Lower lobe of right lung (tissue), 2 donors: ENCODE results near the gene NCR2. TPM values are rescaled to one million over a fixed set of nuclear protein-coding genes. Genes with fewer than 3 reads are reported as not detected.

Experiments
- ATAC-seq, 2 donors: fragments of 200-7000 bp; cut with Tn5 transposase; one replicate each; pipeline ENCODE4 v1.9.1; 2020 to 2022; ENCODE audit warnings: mild to moderate bottlenecking in 2 of 2, moderate library complexity in 2 of 2
- DNase-seq: peaks from one replicate; pipeline ENCODE4 v3.0.0-alpha.2; 2020
- H3K27ac ChIP-seq: fragments of 200-600 bp; one replicate; pipeline ENCODE4 v1.8.0; 2022
- H3K27me3 ChIP-seq: fragments of 200-600 bp; one replicate; pipeline ENCODE4 v1.8.0; 2022; ENCODE audit warnings: low read depth
- H3K36me3 ChIP-seq: fragments of 200-600 bp; one replicate; pipeline ENCODE4 v1.8.0; 2022; ENCODE audit warnings: mild to moderate bottlenecking
- H3K4me1 ChIP-seq: fragments of 200-600 bp; one replicate; pipeline ENCODE4 v1.8.0; 2022
- H3K4me3 ChIP-seq: fragments of 200-600 bp; one replicate; pipeline ENCODE4 v1.8.0; 2022; ENCODE audit warnings: mild to moderate bottlenecking
- H3K9me3 ChIP-seq: fragments of 200-600 bp; one replicate; pipeline ENCODE4 v1.8.0; 2022
- CTCF ChIP-seq: fragments of 200-600 bp; IDR thresholded peaks from one replicate; pipeline ENCODE4 v1.8.0; 2022; ENCODE audit warnings: antibody characterized with exemption, mild to moderate bottlenecking
- intact Hi-C: fragments of 100-400 bp; cut with DNase I; formaldehyde crosslinking; loops from one replicate; pipeline ENCODE4 v1.11.0; 2022
- total RNA-seq: library from RNA; stranded (reverse); fragmentation: NEBNext Ultra II Directional; extraction: Animal tissue kit (Norgen Biotek cat#: 25700); gene quantifications from one replicate; pipeline ENCODE4 v1.2.1, GENCODE V29; 2021
- donor health status: DM: no; HTN: yes; CAD: no; lungs with severe emphysema.

Gene NCR2
- total RNA-seq, 1 donor from 2014 or later = not detected

GRCh38 chr6:41337709-41338108 is 2.3 kb downstream of the NCR2 start:
- Histone ChIP-seq H3K36me3 (no peaks in the 10 kb centered on the region), H3K9me3 (no peaks in the 10 kb centered on the region), H3K4me3 (no peak overlapping the region), H3K27ac (no peak overlapping the region), H3K4me1 (no peaks in the 10 kb centered on the region), H3K27me3 (peaks cover 11% of the 10 kb centered on the region)
- TF ChIP-seq CTCF = no peak
- intact Hi-C loops = no loop called here
- no peak for DNase-seq
- ATAC-seq = no peak

- no peaks in the 10 kb centered on the region for H3K4me1 ChIP-seq
- ATAC-seq (no peak), DNase-seq (no peak)
- H3K4me3 ChIP-seq = no peak overlapping the region
- TF ChIP-seq CTCF = no peak
- no peak overlapping the region for H3K27ac ChIP-seq
- intact Hi-C loops = no loop called here
- H3K27me3 ChIP-seq = peaks cover 11% of the 10 kb centered on the region
- H3K9me3 ChIP-seq = no peaks in the 10 kb centered on the region
- no peaks in the 10 kb centered on the region for H3K36me3 ChIP-seq
Measured at GRCh38 chr6:41338659-41339058, 3.3 kb downstream of the NCR2 start.

DNA sequence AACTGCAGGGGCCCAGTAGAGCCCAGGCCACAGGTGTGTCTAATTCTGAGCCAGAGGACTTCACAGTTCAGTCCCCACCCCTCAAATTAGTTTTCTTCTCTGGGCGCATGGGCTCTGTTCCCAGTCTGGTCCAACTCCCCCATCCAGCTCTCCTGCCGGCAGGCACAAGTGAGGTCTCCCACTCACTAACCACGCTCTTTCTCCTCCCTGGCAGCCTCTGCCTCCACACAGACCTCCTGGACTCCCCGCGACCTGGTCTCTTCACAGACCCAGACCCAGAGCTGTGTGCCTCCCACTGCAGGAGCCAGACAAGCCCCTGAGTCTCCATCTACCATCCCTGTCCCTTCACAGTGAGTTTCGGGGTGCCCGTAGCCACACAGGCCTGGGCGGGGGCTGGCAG is 6.2 kb downstream of the NCR2 start:
- Histone ChIP-seq H3K9me3 (no peaks in the 10 kb centered on the region), H3K27me3 (peaks cover 9% of the 10 kb centered on the region), H3K36me3 (no peaks in the 10 kb centered on the region), H3K4me1 (no peaks in the 10 kb centered on the region), H3K27ac (no peak overlapping the region), H3K4me3 (no peak overlapping the region)
- TF ChIP-seq CTCF = no peak
- intact Hi-C loops = no loop called here
- no peak for DNase-seq
- no peak for ATAC-seq

DNA sequence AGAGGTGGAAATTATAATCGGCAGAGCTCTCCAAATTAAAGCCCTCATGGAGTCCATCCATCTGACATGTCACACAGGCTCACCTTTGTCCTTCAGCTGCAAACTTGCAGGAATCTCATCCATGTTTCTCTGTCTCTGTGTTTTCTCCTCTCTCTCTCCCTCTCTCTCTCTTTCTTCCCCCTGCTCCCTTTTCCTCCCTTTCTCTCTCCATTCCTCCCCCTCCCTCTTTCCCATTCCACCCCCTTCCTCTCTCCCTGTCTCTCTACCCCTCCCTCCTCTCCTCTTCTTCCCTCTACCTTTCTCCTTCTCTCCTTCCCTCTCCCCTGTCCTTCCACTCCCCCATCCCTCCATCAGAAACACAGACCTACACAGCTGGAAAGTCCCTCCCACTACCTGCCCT is 6.8 kb downstream of the NCR2 start:
- Histone ChIP-seq H3K27me3 (peaks cover 9% of the 10 kb centered on the region), H3K4me3 (no peak overlapping the region), H3K36me3 (no peaks in the 10 kb centered on the region), H3K27ac (no peak overlapping the region), H3K4me1 (no peaks in the 10 kb centered on the region), H3K9me3 (no peaks in the 10 kb centered on the region)
- DNase-seq (no peak), ATAC-seq (no peak)
- intact Hi-C loops = no loop called here
- TF ChIP-seq CTCF = no peak

DNA sequence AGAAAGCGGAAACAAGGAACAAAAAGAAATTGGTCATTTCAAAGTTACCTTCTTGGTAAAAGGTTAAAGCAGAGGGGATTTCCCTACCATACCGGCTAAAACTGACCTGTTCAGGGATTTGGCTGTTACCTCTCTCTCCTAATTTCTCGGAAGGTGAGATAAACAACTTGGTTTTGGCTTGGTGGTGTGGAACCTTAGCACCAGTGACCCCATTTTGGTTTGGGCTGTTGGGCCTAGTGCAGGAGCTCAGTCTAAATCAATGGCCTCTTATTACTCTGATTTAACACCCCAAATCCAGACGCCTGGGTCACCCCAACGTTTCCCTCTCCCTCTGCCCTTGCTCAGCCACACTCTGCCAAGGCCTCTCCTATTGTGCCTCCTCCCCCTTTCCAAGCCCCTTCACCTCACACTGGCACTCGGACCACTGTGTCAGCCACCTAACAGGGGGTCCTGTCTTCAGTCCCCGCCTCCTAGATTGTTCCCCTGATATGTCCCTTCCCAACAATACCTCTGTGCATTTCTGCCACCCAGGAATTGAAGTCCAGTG is 8.3 kb downstream of the NCR2 start:
- H3K27ac ChIP-seq = no peak overlapping the region
- ATAC-seq = no peak
- intact Hi-C loops = no loop called here
- no peaks in the 10 kb centered on the region for H3K36me3 ChIP-seq
- no peak for DNase-seq
- H3K9me3 ChIP-seq = no peaks in the 10 kb centered on the region
- peaks cover 9% of the 10 kb centered on the region for H3K27me3 ChIP-seq
- H3K4me3 ChIP-seq = no peak overlapping the region
- H3K4me1 ChIP-seq = no peaks in the 10 kb centered on the region
- TF ChIP-seq CTCF = no peak

GRCh38 chr6:41344876-41345275 is 9.5 kb downstream of the NCR2 start:
- no peak for TF ChIP-seq CTCF
- H3K9me3 ChIP-seq = no peaks in the 10 kb centered on the region
- H3K27ac ChIP-seq = no peak overlapping the region
- intact Hi-C loops = no loop called here
- H3K36me3 ChIP-seq = no peaks in the 10 kb centered on the region
- no peak overlapping the region for H3K4me3 ChIP-seq
- H3K4me1 ChIP-seq = no peaks in the 10 kb centered on the region
- ATAC-seq = no peak
- DNase-seq = no peak
- H3K27me3 ChIP-seq = peaks cover 9% of the 10 kb centered on the region
